ENCODE data around the gene AKIRIN2. TPM values are rescaled to one million over a fixed set of nuclear protein-coding genes. Genes with fewer than 3 reads are reported as not detected.

Gene AKIRIN2
- total RNA-seq, 1 experiment from 2014 or later, result 68.9 TPM

- BruUV-seq (replicated peaks), result no TSS peak
- DNase-seq (ENCODE audit: low spot score), result no peak
- TF ChIP-seq EZH2 (IDR thresholded peaks at IDR 0.05; ENCODE audit: borderline replicate concordance, low read depth, low read length, poor library complexity, severe bottlenecking) (no peak), CTCF (conservative IDR thresholded peaks at IDR 0.05; ENCODE audit: low read depth, low read length) (no peak)
- intact Hi-C loops (cut with micrococcal nuclease; ENCODE audit: unreplicated experiment), result no loop called here
- ChIA-PET CTCF (no interaction called here), POLR2A (ENCODE audit: low non-redundant PET) (no interaction called here)
- Histone ChIP-seq H3K4me3 (ENCODE audit: low read depth, low read length, poor library complexity, severe bottlenecking) (no peak overlapping the region), H3K4me1 (ENCODE audit: insufficient read depth, low read length, poor library complexity, severe bottlenecking) (no peaks in the 10 kb centered on the region), H3K36me3 (ENCODE audit: insufficient read depth, low read length, poor library complexity, severe bottlenecking) (peaks cover 10% of the 10 kb centered on the region), H3K27ac (ENCODE audit: low read depth, low read length, poor library complexity, severe bottlenecking) (no peak overlapping the region), H3K9me3 (ENCODE audit: low read depth, low read length, poor library complexity, severe bottlenecking) (no peaks in the 10 kb centered on the region), H3K27me3 (replicated peaks; ENCODE audit: insufficient read depth, low read depth, low read length, poor library complexity) (no peaks in the 10 kb centered on the region)
Observed at GRCh38 chr6:87684895-87685654, 17.0 kb downstream of the AKIRIN2 start.

- BruUV-seq (replicated peaks), result no TSS peak
- POLR2A ChIA-PET (ENCODE audit: low non-redundant PET), result no interaction called here
- H3K4me3 ChIP-seq (ENCODE audit: low read depth, low read length, poor library complexity, severe bottlenecking), result no peak overlapping the region
- no peaks in the 10 kb centered on the region for H3K9me3 ChIP-seq (ENCODE audit: low read depth, low read length, poor library complexity, severe bottlenecking)
- H3K4me1 ChIP-seq (ENCODE audit: insufficient read depth, low read length, poor library complexity, severe bottlenecking), result no peaks in the 10 kb centered on the region
- H3K36me3 ChIP-seq (ENCODE audit: insufficient read depth, low read length, poor library complexity, severe bottlenecking), result peaks cover 21% of the 10 kb centered on the region
- intact Hi-C loops (cut with micrococcal nuclease; ENCODE audit: unreplicated experiment), result no loop called here
- TF ChIP-seq CTCF (conservative IDR thresholded peaks at IDR 0.05; ENCODE audit: low read depth, low read length) (no peak), EZH2 (IDR thresholded peaks at IDR 0.05; ENCODE audit: borderline replicate concordance, low read depth, low read length, poor library complexity, severe bottlenecking) (no peak)
- CTCF ChIA-PET, result no interaction called here
- no peak for DNase-seq (ENCODE audit: low spot score)
- H3K27me3 ChIP-seq (replicated peaks; ENCODE audit: insufficient read depth, low read depth, low read length, poor library complexity), result no peaks in the 10 kb centered on the region
- H3K27ac ChIP-seq (ENCODE audit: low read depth, low read length, poor library complexity, severe bottlenecking), result no peak overlapping the region
Observed at GRCh38 chr6:87683890-87684289, 18.1 kb downstream of the AKIRIN2 start.

- intact Hi-C loops (cut with micrococcal nuclease; ENCODE audit: unreplicated experiment), result no loop called here
- BruUV-seq (replicated peaks), result no TSS peak
- CTCF ChIA-PET, result no interaction called here
Observed at GRCh38 chr6:87682310-87682709, 19.7 kb downstream of the AKIRIN2 start.

More at GRCh38 chr6:87682310-87682709, 19.7 kb downstream of the AKIRIN2 start:
- peaks cover 30% of the 10 kb centered on the region for H3K36me3 ChIP-seq (ENCODE audit: insufficient read depth, low read length, poor library complexity, severe bottlenecking)
- H3K27me3 ChIP-seq (replicated peaks; ENCODE audit: insufficient read depth, low read depth, low read length, poor library complexity), result no peaks in the 10 kb centered on the region
- H3K27ac ChIP-seq (ENCODE audit: low read depth, low read length, poor library complexity, severe bottlenecking), result no peak overlapping the region
- no peaks in the 10 kb centered on the region for H3K9me3 ChIP-seq (ENCODE audit: low read depth, low read length, poor library complexity, severe bottlenecking)
- no peaks in the 10 kb centered on the region for H3K4me1 ChIP-seq (ENCODE audit: insufficient read depth, low read length, poor library complexity, severe bottlenecking)
- DNase-seq (ENCODE audit: low spot score), result no peak
- no peak for TF ChIP-seq CTCF (conservative IDR thresholded peaks at IDR 0.05; ENCODE audit: low read depth, low read length)
- TF ChIP-seq EZH2 (IDR thresholded peaks at IDR 0.05; ENCODE audit: borderline replicate concordance, low read depth, low read length, poor library complexity, severe bottlenecking), result no peak
- POLR2A ChIA-PET (ENCODE audit: low non-redundant PET), result no interaction called here
- no peak overlapping the region for H3K4me3 ChIP-seq (ENCODE audit: low read depth, low read length, poor library complexity, severe bottlenecking)
